ENCODE measurements around the gene TMEM14C. TPM values are rescaled to one million over a fixed set of nuclear protein-coding genes. Genes with fewer than 3 reads are reported as not detected.

The TMEM14C gene
- total and polyA plus RNA-seq, 2 donors (not counting 3 experiments of a cell fraction or from before 2014, with no cell fraction given): 89.3 to 146 TPM

DNA sequence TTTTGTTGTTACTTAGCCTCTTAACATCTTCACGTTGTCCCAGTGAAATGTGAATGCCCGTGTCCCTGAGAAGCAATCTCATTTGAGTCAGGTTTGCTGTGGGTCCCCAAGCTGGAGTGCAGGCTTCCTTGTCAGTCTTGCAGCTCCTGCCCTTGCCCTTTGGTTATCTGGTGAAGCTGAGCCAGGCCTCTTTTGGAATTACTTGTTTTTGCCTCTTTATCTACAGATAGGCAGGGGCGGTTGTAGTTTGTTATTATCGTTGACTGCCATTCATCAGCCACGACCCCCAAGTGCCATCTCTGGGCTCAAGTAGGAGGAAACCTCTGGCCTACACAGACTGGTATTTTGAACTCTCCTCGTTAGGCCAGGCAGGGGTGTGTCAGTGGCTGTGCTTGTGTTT is 2.2 kb downstream of the TMEM14C start:
- Histone ChIP-seq H3K4me3 (replicated peaks in 1 of 3; ENCODE audit: insufficient read depth in 1 of 3, low read depth in 1 of 3, low read length in 3 of 3) (no peak overlapping the region), H3K4me2 (ENCODE audit: insufficient read depth, low read length) (no peak overlapping the region), H3K79me2 (ENCODE audit: control insufficient read depth, insufficient read depth, low read length) (no peaks in the 10 kb centered on the region), H3K9ac (replicated peaks; ENCODE audit: extremely low read depth, insufficient read depth, low read length) (no peak overlapping the region), H4K20me1 (replicated peaks; ENCODE audit: control insufficient read depth, extremely low read depth, insufficient read depth, low read length) (no peaks in the 10 kb centered on the region), H3K36me3 (ENCODE audit: control insufficient read depth in 2 of 2, extremely low read depth in 1 of 2, insufficient read depth in 2 of 2, low read length in 2 of 2) (no peaks in the 10 kb centered on the region), H3K27me3 (ENCODE audit: control insufficient read depth in 2 of 2, insufficient read depth in 2 of 2, low read length in 2 of 2) (no peaks in the 10 kb centered on the region), H2AFZ (ENCODE audit: low read depth, low read length) (no peak overlapping the region), H3K9me3 (replicated peaks; ENCODE audit: control insufficient read depth, insufficient read depth, low read length) (no peaks in the 10 kb centered on the region), H3K4me1 (ENCODE audit: control insufficient read depth, extremely low read depth, insufficient read depth, low read length) (peaks cover 10% of the 10 kb centered on the region), H3K27ac (ENCODE audit: insufficient read depth, low read depth, low read length) (no peak overlapping the region), H3K9me1 (replicated peaks; ENCODE audit: control insufficient read depth, extremely low read depth, insufficient read depth, low read length) (no peaks in the 10 kb centered on the region)
- FAIRE-seq (no peak), DNase-seq (ENCODE audit: low read depth, low spot score) (no peak)
- TF ChIP-seq MYC (IDR thresholded peaks at IDR 0.05; ENCODE audit: low read depth, low read length) (no peak), JUN (IDR thresholded peaks at IDR 0.05; ENCODE audit: borderline replicate concordance, insufficient read depth, insufficient read length, low read depth) (no peak), EZH2 (IDR thresholded peaks at IDR 0.05; ENCODE audit: borderline replicate concordance, low read depth, low read length, severe bottlenecking) (no peak), POLR2A (IDR thresholded peaks at IDR 0.05; ENCODE audit: low read depth, low read length) (no peak)
- TF ChIP-seq, protein P1, sequence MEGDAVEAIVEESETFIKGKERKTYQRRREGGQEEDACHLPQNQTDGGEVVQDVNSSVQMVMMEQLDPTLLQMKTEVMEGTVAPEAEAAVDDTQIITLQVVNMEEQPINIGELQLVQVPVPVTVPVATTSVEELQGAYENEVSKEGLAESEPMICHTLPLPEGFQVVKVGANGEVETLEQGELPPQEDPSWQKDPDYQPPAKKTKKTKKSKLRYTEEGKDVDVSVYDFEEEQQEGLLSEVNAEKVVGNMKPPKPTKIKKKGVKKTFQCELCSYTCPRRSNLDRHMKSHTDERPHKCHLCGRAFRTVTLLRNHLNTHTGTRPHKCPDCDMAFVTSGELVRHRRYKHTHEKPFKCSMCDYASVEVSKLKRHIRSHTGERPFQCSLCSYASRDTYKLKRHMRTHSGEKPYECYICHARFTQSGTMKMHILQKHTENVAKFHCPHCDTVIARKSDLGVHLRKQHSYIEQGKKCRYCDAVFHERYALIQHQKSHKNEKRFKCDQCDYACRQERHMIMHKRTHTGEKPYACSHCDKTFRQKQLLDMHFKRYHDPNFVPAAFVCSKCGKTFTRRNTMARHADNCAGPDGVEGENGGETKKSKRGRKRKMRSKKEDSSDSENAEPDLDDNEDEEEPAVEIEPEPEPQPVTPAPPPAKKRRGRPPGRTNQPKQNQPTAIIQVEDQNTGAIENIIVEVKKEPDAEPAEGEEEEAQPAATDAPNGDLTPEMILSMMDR (IDR thresholded peaks at IDR 0.05; ENCODE audit: extremely low read depth in 1 of 2, insufficient read depth in 1 of 2, low read depth in 1 of 2, low read length in 2 of 2): no peak
- TF ChIP-seq, protein P2, sequence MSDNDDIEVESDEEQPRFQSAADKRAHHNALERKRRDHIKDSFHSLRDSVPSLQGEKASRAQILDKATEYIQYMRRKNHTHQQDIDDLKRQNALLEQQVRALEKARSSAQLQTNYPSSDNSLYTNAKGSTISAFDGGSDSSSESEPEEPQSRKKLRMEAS (IDR thresholded peaks at IDR 0.05; ENCODE audit: insufficient read depth, insufficient read length): no peak
- intact Hi-C loops (cut with micrococcal nuclease): loop anchor here (10.0 kb wide), 1 partner anchor 370 kb away; the partner anchor contains the start of gene SMIM13
- dilution Hi-C loops (cut with MboI; ENCODE audit: extremely low pct_ligation_motif_present, low sequenced_read_pairs): no loop called here
- ChIA-PET POLR2A (no interaction called here), CTCF (no interaction called here)
- BruUV-seq (replicated peaks): no TSS peak

DNA sequence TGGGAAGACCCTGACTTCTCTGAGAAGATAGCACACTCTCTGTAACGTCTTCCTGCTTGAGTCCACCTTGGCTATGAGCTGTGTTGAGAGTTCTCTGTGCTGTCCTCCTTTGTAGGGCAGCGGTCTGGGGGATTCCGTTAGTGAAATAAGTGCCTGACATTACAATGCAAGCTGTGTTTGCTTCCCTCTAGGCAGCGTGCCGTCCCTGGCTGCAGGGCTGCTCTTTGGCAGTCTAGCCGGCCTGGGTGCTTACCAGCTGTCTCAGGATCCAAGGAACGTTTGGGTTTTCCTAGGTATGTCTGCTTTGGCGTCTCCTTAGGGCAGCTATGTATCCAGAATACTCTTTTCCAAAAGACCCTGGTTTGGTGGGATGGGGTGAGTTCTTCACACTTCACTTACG is 2.8 kb downstream of the TMEM14C start:
- H3K36me3 ChIP-seq (ENCODE audit: control insufficient read depth in 2 of 2, extremely low read depth in 1 of 2, insufficient read depth in 2 of 2, low read length in 2 of 2): no peaks in the 10 kb centered on the region
- peaks cover 10% of the 10 kb centered on the region for H3K4me1 ChIP-seq (ENCODE audit: control insufficient read depth, extremely low read depth, insufficient read depth, low read length)
- no peak overlapping the region for H3K9ac ChIP-seq (replicated peaks; ENCODE audit: extremely low read depth, insufficient read depth, low read length)
- H3K9me3 ChIP-seq (replicated peaks; ENCODE audit: control insufficient read depth, insufficient read depth, low read length): no peaks in the 10 kb centered on the region
- H4K20me1 ChIP-seq (replicated peaks; ENCODE audit: control insufficient read depth, extremely low read depth, insufficient read depth, low read length): no peaks in the 10 kb centered on the region
- FAIRE-seq (no peak), DNase-seq (ENCODE audit: low read depth, low spot score) (no peak)
- H3K79me2 ChIP-seq (ENCODE audit: control insufficient read depth, insufficient read depth, low read length): no peaks in the 10 kb centered on the region
- H3K9me1 ChIP-seq (replicated peaks; ENCODE audit: control insufficient read depth, extremely low read depth, insufficient read depth, low read length): no peaks in the 10 kb centered on the region
- H3K4me3 ChIP-seq (replicated peaks in 1 of 3; ENCODE audit: insufficient read depth in 1 of 3, low read depth in 1 of 3, low read length in 3 of 3): no peak overlapping the region
- ChIA-PET POLR2A (no interaction called here), CTCF (no interaction called here)
- dilution Hi-C loops (cut with MboI; ENCODE audit: extremely low pct_ligation_motif_present, low sequenced_read_pairs) (no loop called here), intact Hi-C loops (cut with micrococcal nuclease) (loop anchor here (10.0 kb wide), 1 partner anchor 369 kb away; the partner anchor contains the start of gene SMIM13)
- no peaks in the 10 kb centered on the region for H3K27me3 ChIP-seq (ENCODE audit: control insufficient read depth in 2 of 2, insufficient read depth in 2 of 2, low read length in 2 of 2)
- H3K27ac ChIP-seq (ENCODE audit: insufficient read depth, low read depth, low read length): no peak overlapping the region
- no peak overlapping the region for H2AFZ ChIP-seq (ENCODE audit: low read depth, low read length)
- no peak overlapping the region for H3K4me2 ChIP-seq (ENCODE audit: insufficient read depth, low read length)
- no TSS peak for BruUV-seq (replicated peaks)
- TF ChIP-seq GATA2 (IDR thresholded peaks at IDR 0.05; ENCODE audit: insufficient read depth, insufficient read length, low read depth, low read length): no peak
- TF ChIP-seq JUN (IDR thresholded peaks at IDR 0.05; ENCODE audit: borderline replicate concordance, insufficient read depth, insufficient read length, low read depth): no peak
- no peak for TF ChIP-seq EZH2 (IDR thresholded peaks at IDR 0.05; ENCODE audit: borderline replicate concordance, low read depth, low read length, severe bottlenecking)
- TF ChIP-seq, protein P1 (IDR thresholded peaks at IDR 0.05; ENCODE audit: extremely low read depth in 1 of 2, insufficient read depth in 1 of 2, low read depth in 1 of 2, low read length in 2 of 2): no peak
- TF ChIP-seq, protein P2 (IDR thresholded peaks at IDR 0.05; ENCODE audit: insufficient read depth, insufficient read length): no peak
- TF ChIP-seq MYC (IDR thresholded peaks at IDR 0.05; ENCODE audit: low read depth, low read length): no peak
- TF ChIP-seq POLR2A (IDR thresholded peaks at IDR 0.05; ENCODE audit: low read depth, low read length): no peak
- TF ChIP-seq FOS (IDR thresholded peaks at IDR 0.05; ENCODE audit: borderline replicate concordance, insufficient read depth, low read length): no peak
- TF ChIP-seq POLR2AphosphoS5 (IDR thresholded peaks at IDR 0.05; ENCODE audit: insufficient read depth, low read depth, low read length): no peak

Measured in endothelial cell of umbilical vein (primary cell).